RPMI8226 (cell line): ENCODE data around the gene PRKAG2.

Experiments used
- DNase-seq: peaks from one replicate; pipeline ENCODE4 v3.0.0-alpha.2; 2015

PRKAG2 gene

GRCh38 chr7:151900591-151900985 lies 23.7 kb upstream of the PRKAG2 start:
- no peak for DNase-seq

- DNase-seq: no peak
These were observed 22.8 kb upstream of the PRKAG2 start for GRCh38 chr7:151899513-151900360.

- DNase-seq: no peak
These were observed 21.2 kb upstream of the PRKAG2 start for GRCh38 chr7:151897951-151898686.

- DNase-seq: no peak
These were observed 20.3 kb upstream of the PRKAG2 start for GRCh38 chr7:151897161-151897731.

- no peak for DNase-seq
These were observed 19.6 kb upstream of the PRKAG2 start for GRCh38 chr7:151896486-151896885.

- DNase-seq: no peak
These were observed 19.2 kb upstream of the PRKAG2 start for GRCh38 chr7:151896086-151896485.

GRCh38 chr7:151895631-151896031 lies 18.7 kb upstream of the PRKAG2 start:
- no peak for DNase-seq

GRCh38 chr7:151895008-151895630 lies 18.2 kb upstream of the PRKAG2 start:
- DNase-seq: no peak

GRCh38 chr7:151894111-151895007 lies 17.4 kb upstream of the PRKAG2 start:
- DNase-seq: no peak

- DNase-seq: no peak
These were observed 16.5 kb upstream of the PRKAG2 start for GRCh38 chr7:151893405-151893923.

- no peak for DNase-seq
These were observed 14.8 kb upstream of the PRKAG2 start for GRCh38 chr7:151891753-151892152.

GRCh38 chr7:151891182-151891581 lies 14.3 kb upstream of the PRKAG2 start:
- DNase-seq: no peak

- no peak for DNase-seq
These were observed 13.6 kb upstream of the PRKAG2 start for GRCh38 chr7:151890355-151891004.

- DNase-seq: no peak
These were observed 12.8 kb upstream of the PRKAG2 start for GRCh38 chr7:151889406-151890354.

- DNase-seq: peak; percentile 23
These were observed 11.5 kb upstream of the PRKAG2 start for GRCh38 chr7:151888079-151889067.

GRCh38 chr7:151886783-151887182 lies 9.9 kb upstream of the PRKAG2 start:
- no peak for DNase-seq

GRCh38 chr7:151885202-151885580 lies 8.3 kb upstream of the PRKAG2 start:
- DNase-seq: no peak

GRCh38 chr7:151884312-151885201 lies 7.6 kb upstream of the PRKAG2 start:
- no peak for DNase-seq
